HCEC 1CT (cell line): ENCODE results near the gene ANAPC7.
"Not testable (repeated sequence)": the region's sequence is repeated elsewhere in the genome, so short reads cannot be mapped to it uniquely, and the experiment has no call there.

ENCODE experiments used
- DNase-seq: peaks from one replicate; pipeline ENCODE4 v3.0.0-alpha.2; 2017

The ANAPC7 gene

GRCh38 chr12:110403146-110403975 is at the start of gene ANAPC7:
ANAPC7 (minus strand) TSS chr12:110403708; CDS start chr12:110403627, 81 bp downstream.
- DNase-seq = peak; percentile 86

- DNase-seq = no peak
These were observed 47.8 kb upstream of the ANAPC7 start for GRCh38 chr12:110451263-110451662.

GRCh38 chr12:110449799-110450497 is 46.4 kb upstream of the ANAPC7 start, which contains the start of gene ARPC3:
ARPC3 (minus strand) TSS chr12:110450337; CDS start chr12:110450260, 77 bp downstream.
- DNase-seq = peak; percentile 100

GRCh38 chr12:110444455-110444854 is 40.9 kb upstream of the ANAPC7 start:
- DNase-seq = no peak

GRCh38 chr12:110436231-110436630 is 32.7 kb upstream of the ANAPC7 start:
- peak; percentile 47 for DNase-seq

GRCh38 chr12:110431957-110432587 is 28.6 kb upstream of the ANAPC7 start:
- DNase-seq = no peak

- not testable (repeated sequence) for DNase-seq
These were observed 26.2 kb upstream of the ANAPC7 start for GRCh38 chr12:110429676-110430075.

- DNase-seq = peak; percentile 20
These were observed 22.9 kb upstream of the ANAPC7 start for GRCh38 chr12:110426406-110426805.

GRCh38 chr12:110424237-110424636 is 20.7 kb upstream of the ANAPC7 start:
- DNase-seq = no peak

GRCh38 chr12:110421701-110422100 is 18.2 kb upstream of the ANAPC7 start:
- no peak for DNase-seq

GRCh38 chr12:110421159-110421661 is 17.7 kb upstream of the ANAPC7 start:
- DNase-seq = no peak

- not testable (repeated sequence) for DNase-seq
These were observed 17.1 kb upstream of the ANAPC7 start for GRCh38 chr12:110420644-110421043.

- DNase-seq = not testable (repeated sequence)
These were observed 13.6 kb upstream of the ANAPC7 start for GRCh38 chr12:110417113-110417512.

- DNase-seq = not testable (repeated sequence)
These were observed 6.6 kb upstream of the ANAPC7 start for GRCh38 chr12:110410086-110410485.

GRCh38 chr12:110405126-110405662 is 1.7 kb upstream of the ANAPC7 start:
- DNase-seq = not testable (repeated sequence)

- DNase-seq = peak; percentile 54
These were observed 621 bp upstream of the ANAPC7 start for GRCh38 chr12:110403976-110404682.

- no peak for DNase-seq
These were observed 20.8 kb downstream of the ANAPC7 start for GRCh38 chr12:110382683-110383082.

- no peak for DNase-seq
These were observed 23.9 kb downstream of the ANAPC7 start for GRCh38 chr12:110379631-110380030.

GRCh38 chr12:110379197-110379596 is 24.3 kb downstream of the ANAPC7 start:
- DNase-seq = no peak

GRCh38 chr12:110378131-110378790 is 25.2 kb downstream of the ANAPC7 start:
- not testable (repeated sequence) for DNase-seq

- DNase-seq = no peak
These were observed 29.4 kb downstream of the ANAPC7 start for GRCh38 chr12:110373962-110374611.
